Daoy (cell line): Measurements from ENCODE around the gene TEX9. TPM values are rescaled to one million over a fixed set of nuclear protein-coding genes. Genes with fewer than 3 reads are reported as not detected.
A peak's percentile ranks its signal among the peaks of the same experiment; 100 is the strongest.

Source experiments
- DNase-seq: peaks from one replicate; pipeline ENCODE4 v3.0.0-alpha.2; 2015; ENCODE audit warnings: low read depth
- total RNA-seq: library from RNA; depleted of rRNA; stranded (reverse); fragments of >200 nt; shearing (Covaris generic); gene quantifications from 2 replicates; pipeline ENCODE4 v1.2.3, GENCODE V29; 2014; rRNA removed

The TEX9 gene
- total RNA-seq, 1 experiment from 2014 or later = 7.3 TPM

DNA sequence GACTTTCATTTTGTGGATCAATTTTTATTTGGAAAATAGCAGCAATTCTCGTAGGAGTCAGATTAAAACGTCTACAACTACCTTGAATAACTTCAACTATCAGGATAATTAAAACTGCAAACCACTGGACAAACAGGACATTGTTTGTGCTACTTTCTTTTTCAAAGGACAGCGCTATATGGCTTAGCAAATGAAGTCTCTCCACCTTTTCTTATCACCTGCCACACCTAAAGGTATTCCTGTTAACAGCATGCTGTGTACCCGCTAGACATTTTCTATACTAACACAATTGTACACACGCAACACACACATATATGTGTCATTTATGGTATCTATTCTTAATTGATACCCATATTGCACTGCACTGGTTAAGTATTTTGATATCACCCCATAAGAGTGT lies 80.5 kb downstream of the TEX9 start:
- DNase-seq = no peak

- no peak for DNase-seq
These were observed 89.6 kb downstream of the TEX9 start for GRCh38 chr15:56454836-56455235.

DNA sequence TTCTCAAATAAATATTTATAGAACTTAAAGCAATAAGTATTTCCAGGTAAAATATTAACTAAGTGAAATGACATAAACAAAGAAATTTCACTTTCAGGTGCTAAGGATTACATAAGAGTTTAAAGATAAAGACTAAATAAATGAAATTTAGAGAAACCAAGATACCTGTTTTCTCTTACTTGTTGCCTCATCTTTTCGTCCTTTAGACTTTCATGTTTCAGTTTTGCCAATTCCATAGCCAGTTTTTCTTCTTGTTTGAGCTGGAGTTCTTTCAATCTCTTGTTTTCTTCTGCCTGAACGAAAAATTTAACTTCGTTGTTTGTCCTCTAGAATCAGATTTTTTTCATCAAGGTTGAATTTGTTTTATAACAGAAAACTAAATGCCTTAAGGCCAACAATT lies 91.0 kb downstream of the TEX9 start:
- DNase-seq = no peak

- no peak for DNase-seq
These were observed 93.9 kb downstream of the TEX9 start for GRCh38 chr15:56459096-56459495.

GRCh38 chr15:56460071-56460470 lies 94.8 kb downstream of the TEX9 start:
- DNase-seq = no peak

GRCh38 chr15:56460947-56461346 lies 95.7 kb downstream of the TEX9 start:
- no peak for DNase-seq

DNA sequence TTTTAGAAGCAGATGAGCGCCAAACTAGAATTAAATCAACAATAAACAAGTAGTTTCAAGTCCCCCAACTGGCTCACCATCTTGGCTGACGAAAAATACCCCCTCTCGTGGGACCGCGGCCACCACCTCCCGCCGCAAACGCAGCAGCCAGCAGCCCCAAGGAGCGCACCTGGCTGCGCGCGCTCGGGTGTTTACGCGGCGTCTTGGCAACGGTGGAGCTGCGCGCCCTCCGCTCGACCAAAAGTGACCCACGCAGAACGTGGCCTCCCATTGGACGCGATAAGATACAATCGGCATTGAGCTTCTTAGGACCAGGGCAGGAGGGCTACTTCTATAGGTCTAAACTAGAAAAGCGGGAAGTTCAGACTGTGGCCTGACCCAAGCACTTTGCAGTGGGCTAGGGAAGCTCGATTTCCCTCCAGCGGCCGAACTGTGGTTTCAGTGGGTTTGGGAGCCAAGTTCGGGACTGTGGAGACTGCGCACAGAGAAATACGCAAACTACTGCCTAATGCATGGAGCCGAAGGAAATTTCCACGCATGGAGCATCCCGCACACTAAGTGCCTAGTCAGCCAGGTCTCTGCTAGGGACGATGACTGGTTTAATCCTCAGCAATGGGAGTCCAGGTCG lies 99.8 kb downstream of the TEX9 start, which contains the start of gene MNS1:
TSS of gene MNS1 (minus strand) at position 245 of the 628 bp plus-strand sequence. CDS start at position 80, 165 bp downstream.
- peak; percentile 97 for DNase-seq

DNA sequence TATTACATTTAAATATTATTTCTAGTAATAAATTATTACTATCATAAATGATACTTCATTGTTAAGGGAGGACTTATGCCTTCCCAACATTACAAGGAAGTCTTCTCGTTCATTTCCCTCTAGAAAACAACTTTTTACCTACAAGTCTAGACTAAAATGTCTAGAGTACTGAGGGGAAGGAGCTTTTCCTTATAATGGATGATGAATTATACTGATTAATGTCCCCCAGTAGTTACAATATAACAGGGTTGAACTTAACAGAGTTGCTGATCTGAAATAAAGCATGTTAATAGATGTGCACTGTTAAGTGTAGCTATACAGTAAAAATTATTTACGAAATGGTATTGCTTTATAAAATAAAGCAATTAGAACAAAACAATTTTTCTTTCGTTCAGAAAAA lies 102.4 kb downstream of the TEX9 start:
- no peak for DNase-seq

DNA sequence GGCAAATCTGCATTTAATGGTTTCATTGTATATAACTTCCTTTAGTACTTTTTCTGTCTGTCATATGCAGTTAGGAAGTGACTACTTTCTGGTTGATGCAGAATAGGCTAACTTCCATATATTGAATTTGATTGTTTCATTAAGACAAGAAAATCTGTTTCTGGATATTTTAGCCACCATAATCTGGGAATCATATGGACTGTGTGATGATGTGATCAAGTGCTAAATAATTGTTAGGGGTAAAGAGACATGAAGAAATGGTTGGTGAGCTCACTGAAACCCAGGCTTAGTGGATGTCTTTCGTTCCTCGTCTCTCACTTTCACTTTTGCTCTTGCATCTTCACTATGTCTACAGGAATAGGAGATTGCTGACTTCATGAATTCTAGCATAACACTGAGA lies 103.2 kb downstream of the TEX9 start:
- peak; percentile 34 for DNase-seq

- no peak for DNase-seq
These were observed 104.3 kb downstream of the TEX9 start for GRCh38 chr15:56469483-56469882.

- DNase-seq = no peak
These were observed 106.3 kb downstream of the TEX9 start for GRCh38 chr15:56471440-56472069.

DNA sequence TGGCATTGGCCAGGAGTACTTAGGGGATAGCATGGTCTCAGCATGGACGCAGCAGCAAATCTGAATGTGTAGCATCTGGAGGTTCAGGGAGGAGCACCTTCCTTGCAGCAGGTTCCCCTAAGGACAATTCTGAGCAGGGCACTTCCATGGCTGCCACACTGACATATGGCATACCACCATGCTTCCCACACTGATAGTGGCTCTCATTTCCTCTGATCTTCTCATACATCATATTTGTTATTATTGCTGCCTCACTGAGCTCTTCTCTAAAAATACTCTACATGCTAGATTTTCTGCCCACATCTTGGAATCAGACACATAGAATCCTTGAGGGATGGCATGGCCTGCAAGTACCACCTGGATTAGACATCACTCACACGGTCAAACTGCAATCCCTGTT lies 107.1 kb downstream of the TEX9 start:
- DNase-seq = no peak

DNA sequence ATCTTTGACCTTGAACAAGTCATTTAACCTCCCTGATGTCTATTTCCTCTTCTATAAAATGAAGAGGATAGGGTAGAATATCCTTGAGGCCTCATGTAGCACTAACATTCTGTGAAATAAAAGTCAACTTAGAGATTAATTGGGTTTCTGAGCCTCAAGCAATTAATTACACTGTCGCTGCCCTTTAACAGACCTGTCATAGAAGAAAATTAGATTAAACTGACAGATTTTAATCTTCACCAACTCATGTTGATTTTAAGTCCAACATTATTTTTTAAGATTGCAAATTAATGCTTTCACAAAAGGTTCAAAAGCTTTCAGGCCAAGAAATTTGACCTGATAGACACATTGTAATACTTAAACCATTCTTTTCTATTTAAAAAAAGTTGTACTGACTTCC lies 107.8 kb downstream of the TEX9 start:
- no peak for DNase-seq

DNA sequence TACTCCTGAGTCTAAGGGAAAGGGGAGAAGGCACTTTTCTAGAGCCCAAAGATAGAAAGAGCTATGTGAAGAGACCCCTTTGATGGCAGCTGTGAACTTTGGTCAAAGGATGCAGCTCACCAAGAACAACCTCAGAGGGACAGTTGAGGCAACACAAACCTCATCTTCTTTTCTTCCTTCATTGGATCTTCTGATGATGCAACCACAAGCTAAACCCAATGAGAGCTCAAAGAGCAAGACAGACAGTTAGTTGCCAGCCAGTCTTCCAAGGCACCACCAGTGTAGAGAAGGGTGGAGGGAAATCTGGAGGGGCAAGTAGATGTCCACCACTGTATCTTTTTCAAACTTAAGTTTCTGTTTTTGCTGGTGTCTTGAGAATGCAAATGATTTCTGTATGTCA lies 110.1 kb downstream of the TEX9 start:
- DNase-seq = no peak

Other genes starting within 250 kb of the TEX9 start
- 2.6 and 3.2 TPM in 2 replicates for gene RFX7, start 121.5 kb upstream of the TEX9 start, total RNA-seq
- 10.4 and 12.3 TPM in 2 replicates for gene MNS1, start 99.7 kb downstream of the TEX9 start, total RNA-seq